ENCODE data around the gene CLDN10.

CLDN10 gene

DNA sequence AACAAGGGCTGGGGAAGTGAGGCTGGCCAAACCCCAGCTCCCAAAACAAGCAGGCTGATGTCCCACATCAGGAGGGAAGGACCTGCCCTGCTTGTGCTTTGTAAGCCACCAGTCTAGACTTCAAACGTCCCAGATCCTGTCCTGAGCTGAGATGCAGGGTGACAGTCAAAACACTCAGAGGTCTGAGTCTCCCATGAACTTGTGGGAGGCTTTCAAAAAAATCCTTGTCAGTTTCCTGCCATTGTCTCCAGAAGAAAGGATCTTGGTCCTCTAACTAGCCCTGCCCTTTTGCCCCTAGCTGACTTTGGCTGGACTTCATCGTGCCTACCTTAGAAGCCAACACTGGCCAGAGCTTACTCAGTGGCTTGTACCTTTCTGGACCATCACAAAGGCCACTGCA, 48.7 kb downstream of the CLDN10 start:
- Histone ChIP-seq H3K27ac (ENCODE audit: low read depth, low read length, poor library complexity, severe bottlenecking) (no peak overlapping the region), H3K27me3 (ENCODE audit: insufficient read depth, low read length) (no peaks in the 10 kb centered on the region), H3K9ac (ENCODE audit: low read length) (no peak overlapping the region), H3K36me3 (ENCODE audit: insufficient read depth, low read length) (no peaks in the 10 kb centered on the region), H3K4me2 (ENCODE audit: low read length) (no peak overlapping the region), H2AFZ (ENCODE audit: low read length) (no peak overlapping the region), H3K9me2 (ENCODE audit: low read depth, low read length) (no peaks in the 10 kb centered on the region; the same call in 1 of the 2 replicates), H4K20me1 (ENCODE audit: insufficient read depth, low read length) (no peaks in the 10 kb centered on the region), H3K9me3 (ENCODE audit: low read length) (no peaks in the 10 kb centered on the region), H3K79me2 (ENCODE audit: insufficient read depth, low read length) (no peaks in the 10 kb centered on the region), H3F3A (ENCODE audit: insufficient read depth, low read length) (no peaks in the 10 kb centered on the region), H3K4me1 (ENCODE audit: insufficient read depth, low read length, severe bottlenecking) (no peaks in the 10 kb centered on the region), H3K4me3 (ENCODE audit: low read depth, low read length, poor library complexity, severe bottlenecking) (no peak overlapping the region)
- no peak for TF ChIP-seq EZH2 (IDR thresholded peaks at IDR 0.05; ENCODE audit: borderline replicate concordance, low read length)
- TF ChIP-seq, protein P1, sequence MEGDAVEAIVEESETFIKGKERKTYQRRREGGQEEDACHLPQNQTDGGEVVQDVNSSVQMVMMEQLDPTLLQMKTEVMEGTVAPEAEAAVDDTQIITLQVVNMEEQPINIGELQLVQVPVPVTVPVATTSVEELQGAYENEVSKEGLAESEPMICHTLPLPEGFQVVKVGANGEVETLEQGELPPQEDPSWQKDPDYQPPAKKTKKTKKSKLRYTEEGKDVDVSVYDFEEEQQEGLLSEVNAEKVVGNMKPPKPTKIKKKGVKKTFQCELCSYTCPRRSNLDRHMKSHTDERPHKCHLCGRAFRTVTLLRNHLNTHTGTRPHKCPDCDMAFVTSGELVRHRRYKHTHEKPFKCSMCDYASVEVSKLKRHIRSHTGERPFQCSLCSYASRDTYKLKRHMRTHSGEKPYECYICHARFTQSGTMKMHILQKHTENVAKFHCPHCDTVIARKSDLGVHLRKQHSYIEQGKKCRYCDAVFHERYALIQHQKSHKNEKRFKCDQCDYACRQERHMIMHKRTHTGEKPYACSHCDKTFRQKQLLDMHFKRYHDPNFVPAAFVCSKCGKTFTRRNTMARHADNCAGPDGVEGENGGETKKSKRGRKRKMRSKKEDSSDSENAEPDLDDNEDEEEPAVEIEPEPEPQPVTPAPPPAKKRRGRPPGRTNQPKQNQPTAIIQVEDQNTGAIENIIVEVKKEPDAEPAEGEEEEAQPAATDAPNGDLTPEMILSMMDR (IDR thresholded peaks at IDR 0.05; ENCODE audit: low read length) = no peak

GRCh38 chr13:95601906-95602305, 49.4 kb downstream of the CLDN10 start:
- Histone ChIP-seq H3K27me3 (ENCODE audit: insufficient read depth, low read length) (no peaks in the 10 kb centered on the region), H3K27ac (ENCODE audit: low read depth, low read length, poor library complexity, severe bottlenecking) (no peak overlapping the region), H3K4me3 (ENCODE audit: low read depth, low read length, poor library complexity, severe bottlenecking) (no peak overlapping the region), H3K9ac (ENCODE audit: low read length) (no peak overlapping the region), H3K36me3 (ENCODE audit: insufficient read depth, low read length) (no peaks in the 10 kb centered on the region), H3K79me2 (ENCODE audit: insufficient read depth, low read length) (no peaks in the 10 kb centered on the region), H3K4me1 (ENCODE audit: insufficient read depth, low read length, severe bottlenecking) (no peaks in the 10 kb centered on the region), H2AFZ (ENCODE audit: low read length) (no peak overlapping the region), H3K4me2 (ENCODE audit: low read length) (no peak overlapping the region), H3K9me3 (ENCODE audit: low read length) (no peaks in the 10 kb centered on the region), H3F3A (ENCODE audit: insufficient read depth, low read length) (no peaks in the 10 kb centered on the region), H3K9me2 (ENCODE audit: low read depth, low read length) (no peaks in the 10 kb centered on the region; the same call in 1 of the 2 replicates), H4K20me1 (ENCODE audit: insufficient read depth, low read length) (no peaks in the 10 kb centered on the region)
- TF ChIP-seq EZH2 (IDR thresholded peaks at IDR 0.05; ENCODE audit: borderline replicate concordance, low read length) = no peak
- TF ChIP-seq, protein P1 (IDR thresholded peaks at IDR 0.05; ENCODE audit: low read length) = no peak

GRCh38 chr13:95603887-95604555, 51.5 kb downstream of the CLDN10 start:
- Histone ChIP-seq H3K27me3 (ENCODE audit: insufficient read depth, low read length) (no peaks in the 10 kb centered on the region), H3K9ac (ENCODE audit: low read length) (no peak overlapping the region), H3F3A (ENCODE audit: insufficient read depth, low read length) (no peaks in the 10 kb centered on the region), H3K27ac (ENCODE audit: low read depth, low read length, poor library complexity, severe bottlenecking) (no peak overlapping the region), H3K4me1 (ENCODE audit: insufficient read depth, low read length, severe bottlenecking) (no peaks in the 10 kb centered on the region), H2AFZ (ENCODE audit: low read length) (no peak overlapping the region), H3K4me2 (ENCODE audit: low read length) (no peak overlapping the region), H3K4me3 (ENCODE audit: low read depth, low read length, poor library complexity, severe bottlenecking) (no peak overlapping the region), H3K36me3 (ENCODE audit: insufficient read depth, low read length) (no peaks in the 10 kb centered on the region), H3K79me2 (ENCODE audit: insufficient read depth, low read length) (no peaks in the 10 kb centered on the region), H3K9me2 (ENCODE audit: low read depth, low read length) (no peaks in the 10 kb centered on the region), H3K9me3 (ENCODE audit: low read length) (no peaks in the 10 kb centered on the region), H4K20me1 (ENCODE audit: insufficient read depth, low read length) (no peaks in the 10 kb centered on the region)
- TF ChIP-seq, protein P1 (IDR thresholded peaks at IDR 0.05; ENCODE audit: low read length) = no peak
- TF ChIP-seq EZH2 (IDR thresholded peaks at IDR 0.05; ENCODE audit: borderline replicate concordance, low read length) = no peak
